Stimulated activated CD8-positive, alpha-beta memory T cell treated with anti-CD3 and anti-CD28 coated beads, Interleukin-7, amount 100 ng/mL, for 24 hours (primary cell): ENCODE results near the gene UNK.
"Not testable (repeated sequence)": the region's sequence is repeated elsewhere in the genome, so short reads cannot be mapped to it uniquely, and the experiment has no call there.

Experiments used
- DNase-seq: peaks from one replicate; pipeline ENCODE4 v3.0.0-alpha.2; 2020; ENCODE audit warnings: low read depth

Gene UNK

GRCh38 chr17:75754378-75755204, 30.0 kb upstream of the UNK start:
- no peak for DNase-seq

- DNase-seq = no peak
Measured at GRCh38 chr17:75755205-75755901, 29.3 kb upstream of the UNK start.

GRCh38 chr17:75755990-75756389, 28.6 kb upstream of the UNK start:
- no peak for DNase-seq

GRCh38 chr17:75756451-75757085, 28.0 kb upstream of the UNK start:
- no peak for DNase-seq

GRCh38 chr17:75757086-75757681, 27.4 kb upstream of the UNK start:
- no peak for DNase-seq

GRCh38 chr17:75758131-75758905, 26.3 kb upstream of the UNK start:
- no peak for DNase-seq

- DNase-seq = no peak
Measured at GRCh38 chr17:75759457-75759856, 25.1 kb upstream of the UNK start.

GRCh38 chr17:75759978-75760640, 24.5 kb upstream of the UNK start:
- DNase-seq = not testable (repeated sequence)

- no peak for DNase-seq
Measured at GRCh38 chr17:75762513-75763268, 21.9 kb upstream of the UNK start.

- DNase-seq = no peak
Measured at GRCh38 chr17:75763269-75763607, 21.4 kb upstream of the UNK start.

- DNase-seq = no peak
Measured at GRCh38 chr17:75763613-75764416, 20.8 kb upstream of the UNK start.

- DNase-seq = no peak
Measured at GRCh38 chr17:75764417-75764710, 20.2 kb upstream of the UNK start.

GRCh38 chr17:75764711-75765421, 19.7 kb upstream of the UNK start, which contains the start of gene GALK1:
GALK1 (minus strand) TSS chr17:75765192; CDS start chr17:75765136, 56 bp downstream.
- no peak for DNase-seq

- DNase-seq = no peak
Measured at GRCh38 chr17:75765981-75766380, 18.6 kb upstream of the UNK start.

GRCh38 chr17:75767881-75768280, 16.7 kb upstream of the UNK start:
- DNase-seq = no peak

GRCh38 chr17:75769536-75769935, 15.1 kb upstream of the UNK start:
- DNase-seq = no peak

- DNase-seq = no peak
Measured at GRCh38 chr17:75771334-75772281, 13.0 kb upstream of the UNK start.
